GM19463 (cell line): ENCODE results near the gene ACOX1.

Experiments
- ATAC-seq: cut with Tn5 transposase; IDR thresholded peaks from one replicate; pipeline ENCODE4 v1.9.1; 2021; ENCODE audit warnings: mild to moderate bottlenecking, moderate library complexity; ENCODE audit not compliant: unreplicated experiment

ACOX1 gene

GRCh38 chr17:75894049-75894733 is 84.8 kb downstream of the ACOX1 start:
- no peak for ATAC-seq

GRCh38 chr17:75893305-75894048 is 85.5 kb downstream of the ACOX1 start:
- ATAC-seq = no peak

GRCh38 chr17:75892556-75893224 is 86.3 kb downstream of the ACOX1 start:
- no peak for ATAC-seq

- no peak for ATAC-seq
These were observed 87.1 kb downstream of the ACOX1 start for GRCh38 chr17:75891605-75892555.
